ENCODE measurements around the gene TTC21A. TPM values are rescaled to one million over a fixed set of nuclear protein-coding genes. Genes with fewer than 3 reads are reported as not detected.

TTC21A gene
- polyA plus RNA-seq, 12 donors = 1.8 to 9.4 (median 3.4) TPM; not detected in 2

- DNase-seq = no peak
Observed at GRCh38 chr3:39135170-39135805, 27.8 kb downstream of the TTC21A start.

GRCh38 chr3:39136533-39137434 lies 29.3 kb downstream of the TTC21A start:
- no peak for DNase-seq

GRCh38 chr3:39137435-39137936 lies 30.0 kb downstream of the TTC21A start:
- DNase-seq = no peak

- no peak for DNase-seq
Observed at GRCh38 chr3:39137991-39138803, 30.7 kb downstream of the TTC21A start.

GRCh38 chr3:39138804-39139415 lies 31.4 kb downstream of the TTC21A start:
- DNase-seq = peak; percentile 59

GRCh38 chr3:39139442-39139841 lies 32.0 kb downstream of the TTC21A start:
- DNase-seq = no peak

- DNase-seq = no peak
Observed at GRCh38 chr3:39140341-39140971, 33.0 kb downstream of the TTC21A start.

- no peak for DNase-seq
Observed at GRCh38 chr3:39141171-39141995, 33.9 kb downstream of the TTC21A start.

GRCh38 chr3:39142067-39142466 lies 34.6 kb downstream of the TTC21A start:
- no peak for DNase-seq

GRCh38 chr3:39143051-39143885 lies 35.8 kb downstream of the TTC21A start:
- no peak for DNase-seq

- no peak for DNase-seq
Observed at GRCh38 chr3:39144095-39144747, 36.7 kb downstream of the TTC21A start.

GRCh38 chr3:39144748-39145380 lies 37.4 kb downstream of the TTC21A start:
- no peak for DNase-seq

GRCh38 chr3:39146083-39146501 lies 38.6 kb downstream of the TTC21A start:
- no peak for DNase-seq

- DNase-seq = peak; percentile 61
Observed at GRCh38 chr3:39146611-39147591, 39.4 kb downstream of the TTC21A start.

GRCh38 chr3:39147711-39148434 lies 40.4 kb downstream of the TTC21A start:
- DNase-seq = peak; percentile 37

GRCh38 chr3:39148435-39149058 lies 41.1 kb downstream of the TTC21A start:
- DNase-seq = no peak

Measured in muscle of arm (tissue), 12 donors.